H1 (cell line): ENCODE measurements around the gene HNF1B. TPM values are rescaled to one million over a fixed set of nuclear protein-coding genes. Genes with fewer than 3 reads are reported as not detected.

Source experiments
- BCL11A ChIP-seq, 2 experiments: IDR thresholded peaks; one replicate each; pipeline ENCODE4 v1.6.1; 2011; ENCODE audit warnings: low read depth in 2 of 2, low read length in 2 of 2, mild to moderate bottlenecking in 2 of 2
- CTBP2 ChIP-seq: IDR thresholded peaks from 2 replicates; pipeline ENCODE4 v1.7.0; 2011; ENCODE audit warnings: borderline replicate concordance, mild to moderate bottlenecking, moderate library complexity, mixed read lengths, low read length; ENCODE audit not compliant: insufficient read depth, insufficient read length
- POLR2AphosphoS5 ChIP-seq: IDR thresholded peaks from 2 replicates; pipeline ENCODE4 v1.6.1; 2011; ENCODE audit warnings: low read depth, low read length
- RBBP5 ChIP-seq: IDR thresholded peaks from 2 replicates; pipeline ENCODE4 v1.7.1; 2012; ENCODE audit warnings: low read depth, mild to moderate bottlenecking, inconsistent platforms, low read length, moderate library complexity, borderline replicate concordance
- polyA plus RNA-seq, 7 experiments: library from polyadenylated mRNA; depleted of rRNA in 3 of 7; stranded (reverse) in 5 of 7; unstranded in 2 of 7; fragments of >200 nt in 5 of 7; fragments of 200-250 nt in 2 of 7; gene quantifications; 1 replicate in 5 of 7; 2 replicates in 1 of 7; 4 replicates in 1 of 7; pipeline versions ENCODE4 v1.2.1 to v1.2.3, GENCODE V29; 2011 to 2013; ENCODE audit warnings: missing spikeins in 2 of 7, mixed read lengths in 2 of 7
- total RNA-seq: library from RNA; stranded (reverse); fragmentation: NEBNext Ultra II Directional; extraction: Animal tissue kit (Norgen Biotek cat#: 25700); gene quantifications from 2 replicates; pipeline ENCODE4 v1.2.1, GENCODE V29; 2021
- TF ChIP-seq, protein P1 (sequence below): IDR thresholded peaks from 2 replicates; pipeline ENCODE4 v1.6.1; 2012; ENCODE audit warnings: inconsistent platforms

Gene HNF1B
- total and polyA plus RNA-seq, 2 of the 8 experiments (the other 6 are each of a cell fraction or from before 2014, with no cell fraction given) = 0.13 to 0.30 TPM

DNA sequence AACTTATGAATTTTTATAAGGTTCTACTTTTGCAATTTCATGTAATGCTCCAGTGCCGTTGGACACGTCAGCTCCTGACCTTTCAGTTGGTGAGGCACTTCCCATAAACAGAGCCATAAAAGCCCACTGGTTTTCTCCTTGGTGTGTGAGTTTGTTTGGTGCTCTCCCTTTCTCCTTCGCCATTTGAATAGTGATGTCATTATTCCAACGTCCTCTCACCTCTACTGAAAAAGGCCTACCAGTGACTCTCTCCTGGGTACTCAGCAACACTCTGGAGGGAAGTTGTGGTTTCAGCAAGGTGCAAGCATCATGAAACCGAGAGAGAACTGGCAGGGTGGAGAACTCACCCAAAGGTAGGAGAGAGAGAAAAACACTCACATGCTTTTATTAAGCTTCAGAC, 29.6 kb upstream of the HNF1B start (continued):
- TF ChIP-seq, protein P1, sequence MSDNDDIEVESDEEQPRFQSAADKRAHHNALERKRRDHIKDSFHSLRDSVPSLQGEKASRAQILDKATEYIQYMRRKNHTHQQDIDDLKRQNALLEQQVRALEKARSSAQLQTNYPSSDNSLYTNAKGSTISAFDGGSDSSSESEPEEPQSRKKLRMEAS = no peak
- TF ChIP-seq RBBP5 (no peak), POLR2AphosphoS5 (no peak), CTBP2 (no peak), BCL11A (IDR thresholded peaks at IDR 0.05; ENCODE audit: low read depth in 2 of 2, low read length in 2 of 2) (no peak)
